Ishikawa (cell line): ENCODE measurements around the gene CEP41.

ENCODE experiments used
- CEBPB ChIP-seq: IDR thresholded peaks from 2 replicates; pipeline ENCODE4 v1.6.1; 2012
- CREB1 ChIP-seq: IDR thresholded peaks from 2 replicates; pipeline ENCODE4 v1.6.1; 2012; ENCODE audit warnings: low read depth
- EGR1 ChIP-seq: IDR thresholded peaks from 2 replicates; pipeline ENCODE4 v1.6.1; 2012
- EP300 ChIP-seq: IDR thresholded peaks from 2 replicates; pipeline ENCODE4 v1.6.1; 2012; ENCODE audit warnings: borderline replicate concordance
- FOXM1 ChIP-seq: IDR thresholded peaks from 2 replicates; pipeline ENCODE4 v1.6.1; 2012; ENCODE audit warnings: low read depth, borderline replicate concordance
- NFIC ChIP-seq: IDR thresholded peaks from 2 replicates; pipeline ENCODE4 v1.6.1; 2012
- RAD21 ChIP-seq: IDR thresholded peaks from 2 replicates; pipeline ENCODE4 v1.6.1; 2012; ENCODE audit warnings: low read depth
- TAF1 ChIP-seq: IDR thresholded peaks from 2 replicates; pipeline ENCODE4 v1.6.1; 2012; ENCODE audit warnings: low read depth, mild to moderate bottlenecking
- TCF12 ChIP-seq: IDR thresholded peaks from 2 replicates; pipeline ENCODE4 v1.6.1; 2012; ENCODE audit warnings: low read depth
- TEAD4 ChIP-seq: IDR thresholded peaks from 2 replicates; pipeline ENCODE4 v1.6.1; 2012
- YY1 ChIP-seq: IDR thresholded peaks from 2 replicates; pipeline ENCODE4 v1.6.1; 2012; ENCODE audit warnings: low read depth
- ZBTB7A ChIP-seq: IDR thresholded peaks from 2 replicates; pipeline ENCODE4 v1.6.1; 2012; ENCODE audit warnings: low read depth
- TF ChIP-seq, protein P1 (sequence below): IDR thresholded peaks from 2 replicates; pipeline ENCODE4 v1.6.1; 2012; ENCODE audit warnings: low read depth, mild to moderate bottlenecking
- TF ChIP-seq, protein P2 (sequence below): IDR thresholded peaks from 2 replicates; pipeline ENCODE4 v1.6.1; 2012
- TF ChIP-seq, protein P3 (sequence below): IDR thresholded peaks from 2 replicates; pipeline ENCODE4 v1.6.1; 2012

CEP41 gene

DNA sequence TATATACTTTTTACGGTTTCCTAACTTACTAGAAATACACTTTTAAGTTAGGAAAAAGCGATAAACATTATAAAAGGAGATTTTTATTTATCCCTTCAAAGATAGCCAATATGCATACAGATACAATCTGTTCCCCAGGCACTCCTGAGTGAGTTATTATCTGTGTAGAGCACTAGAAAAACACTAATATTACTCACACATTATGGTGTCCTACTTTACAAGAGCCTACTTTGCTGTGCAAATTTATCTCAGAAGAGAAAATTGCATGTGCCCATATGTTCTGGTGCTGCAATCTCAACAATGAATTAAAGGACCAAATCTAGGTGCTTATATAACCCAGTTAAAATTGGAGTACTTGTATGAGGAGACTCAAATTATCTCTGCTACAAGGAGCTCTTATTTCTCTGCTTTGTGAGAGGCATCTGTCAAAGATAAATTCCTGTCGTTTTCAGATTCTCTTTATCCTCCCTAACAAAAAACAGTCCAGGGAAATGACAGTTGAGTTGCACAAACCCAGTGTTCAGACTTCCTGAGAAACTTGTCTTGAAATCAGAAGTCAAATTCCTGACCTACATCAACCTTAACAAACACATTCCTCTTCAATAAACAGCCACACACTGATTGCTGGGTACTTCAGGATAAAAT is 31.6 kb downstream of the CEP41 start:
- TF ChIP-seq, protein P1, sequence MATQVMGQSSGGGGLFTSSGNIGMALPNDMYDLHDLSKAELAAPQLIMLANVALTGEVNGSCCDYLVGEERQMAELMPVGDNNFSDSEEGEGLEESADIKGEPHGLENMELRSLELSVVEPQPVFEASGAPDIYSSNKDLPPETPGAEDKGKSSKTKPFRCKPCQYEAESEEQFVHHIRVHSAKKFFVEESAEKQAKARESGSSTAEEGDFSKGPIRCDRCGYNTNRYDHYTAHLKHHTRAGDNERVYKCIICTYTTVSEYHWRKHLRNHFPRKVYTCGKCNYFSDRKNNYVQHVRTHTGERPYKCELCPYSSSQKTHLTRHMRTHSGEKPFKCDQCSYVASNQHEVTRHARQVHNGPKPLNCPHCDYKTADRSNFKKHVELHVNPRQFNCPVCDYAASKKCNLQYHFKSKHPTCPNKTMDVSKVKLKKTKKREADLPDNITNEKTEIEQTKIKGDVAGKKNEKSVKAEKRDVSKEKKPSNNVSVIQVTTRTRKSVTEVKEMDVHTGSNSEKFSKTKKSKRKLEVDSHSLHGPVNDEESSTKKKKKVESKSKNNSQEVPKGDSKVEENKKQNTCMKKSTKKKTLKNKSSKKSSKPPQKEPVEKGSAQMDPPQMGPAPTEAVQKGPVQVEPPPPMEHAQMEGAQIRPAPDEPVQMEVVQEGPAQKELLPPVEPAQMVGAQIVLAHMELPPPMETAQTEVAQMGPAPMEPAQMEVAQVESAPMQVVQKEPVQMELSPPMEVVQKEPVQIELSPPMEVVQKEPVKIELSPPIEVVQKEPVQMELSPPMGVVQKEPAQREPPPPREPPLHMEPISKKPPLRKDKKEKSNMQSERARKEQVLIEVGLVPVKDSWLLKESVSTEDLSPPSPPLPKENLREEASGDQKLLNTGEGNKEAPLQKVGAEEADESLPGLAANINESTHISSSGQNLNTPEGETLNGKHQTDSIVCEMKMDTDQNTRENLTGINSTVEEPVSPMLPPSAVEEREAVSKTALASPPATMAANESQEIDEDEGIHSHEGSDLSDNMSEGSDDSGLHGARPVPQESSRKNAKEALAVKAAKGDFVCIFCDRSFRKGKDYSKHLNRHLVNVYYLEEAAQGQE, result no peak
- TF ChIP-seq TEAD4, result no peak
- TF ChIP-seq, protein P2, sequence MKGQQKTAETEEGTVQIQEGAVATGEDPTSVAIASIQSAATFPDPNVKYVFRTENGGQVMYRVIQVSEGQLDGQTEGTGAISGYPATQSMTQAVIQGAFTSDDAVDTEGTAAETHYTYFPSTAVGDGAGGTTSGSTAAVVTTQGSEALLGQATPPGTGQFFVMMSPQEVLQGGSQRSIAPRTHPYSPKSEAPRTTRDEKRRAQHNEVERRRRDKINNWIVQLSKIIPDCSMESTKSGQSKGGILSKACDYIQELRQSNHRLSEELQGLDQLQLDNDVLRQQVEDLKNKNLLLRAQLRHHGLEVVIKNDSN, result no peak

DNA sequence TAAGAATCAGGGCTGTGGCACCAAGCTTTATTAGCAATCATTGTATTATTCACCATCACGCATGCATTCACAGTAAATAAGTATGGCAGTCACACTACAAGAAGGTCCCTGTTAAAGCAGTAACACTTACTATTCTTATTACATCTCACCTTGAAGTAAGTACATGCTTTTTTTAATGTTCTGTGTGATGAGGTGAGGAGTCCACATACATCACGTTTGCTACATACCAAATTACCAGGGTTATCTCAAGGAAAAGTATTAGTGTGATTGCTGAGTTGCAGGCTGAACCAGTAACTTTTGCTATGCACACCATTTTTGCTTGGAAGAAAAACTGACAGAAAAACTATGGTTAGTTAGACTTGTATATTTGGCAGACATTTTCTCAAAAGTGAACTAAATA is 35.8 kb downstream of the CEP41 start:
- TF ChIP-seq TAF1 (no peak), CEBPB (no peak), ZBTB7A (no peak), NFIC (no peak), TEAD4 (no peak), FOXM1 (no peak), TCF12 (no peak), EGR1 (no peak), RAD21 (no peak), CREB1 (no peak), EP300 (no peak), YY1 (no peak)
- TF ChIP-seq, protein P3, sequence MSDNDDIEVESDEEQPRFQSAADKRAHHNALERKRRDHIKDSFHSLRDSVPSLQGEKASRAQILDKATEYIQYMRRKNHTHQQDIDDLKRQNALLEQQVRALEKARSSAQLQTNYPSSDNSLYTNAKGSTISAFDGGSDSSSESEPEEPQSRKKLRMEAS, result no peak
- TF ChIP-seq, protein P2, result no peak

DNA sequence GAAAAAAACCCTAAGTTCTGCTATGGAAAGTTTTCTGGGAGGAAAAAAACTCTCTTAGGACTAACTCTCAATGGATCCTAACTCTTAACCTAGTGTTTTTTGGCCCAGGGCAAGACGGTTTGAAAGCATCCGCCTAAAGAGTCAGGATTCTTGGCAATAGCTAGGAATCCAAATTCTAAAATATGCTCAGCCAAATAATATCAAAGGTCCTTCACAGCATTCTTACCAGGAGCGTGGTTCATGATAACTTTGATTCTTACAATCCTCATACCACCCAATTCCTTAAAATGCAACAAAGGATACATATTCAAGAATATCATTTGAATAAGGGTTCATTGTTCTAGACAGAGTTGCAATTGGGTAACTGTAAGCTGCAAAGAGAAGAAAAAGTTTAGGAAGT is 39.2 kb downstream of the CEP41 start:
- TF ChIP-seq TEAD4, result no peak
- no peak for TF ChIP-seq FOXM1
- TF ChIP-seq NFIC, result no peak
- TF ChIP-seq TCF12, result no peak
- no peak for TF ChIP-seq ZBTB7A

DNA sequence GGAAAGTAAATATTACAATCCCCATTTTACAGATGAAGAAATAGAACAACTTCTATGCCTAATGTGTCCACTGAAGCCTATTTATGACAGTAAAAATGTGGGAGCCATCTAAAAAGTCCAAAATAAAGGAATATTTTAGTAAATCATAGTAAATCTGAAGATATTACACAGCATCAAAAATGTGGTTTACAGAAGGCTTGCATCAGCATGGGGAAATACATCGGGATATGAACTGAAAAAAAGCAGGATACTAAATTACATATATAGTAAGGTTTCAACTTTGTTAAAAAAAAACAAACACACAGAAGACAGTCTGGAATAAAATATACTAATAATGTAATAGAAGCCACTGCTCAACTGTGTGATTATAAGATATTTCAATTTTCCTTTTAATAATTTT is 39.7 kb downstream of the CEP41 start:
- TF ChIP-seq ZBTB7A, result no peak
- TF ChIP-seq, protein P1, result no peak
- no peak for TF ChIP-seq YY1
- TF ChIP-seq CREB1, result no peak
- TF ChIP-seq TCF12, result no peak
- TF ChIP-seq, protein P2, result no peak
- TF ChIP-seq RAD21, result no peak
- TF ChIP-seq FOXM1, result no peak
- TF ChIP-seq TEAD4, result no peak
- no peak for TF ChIP-seq NFIC
- TF ChIP-seq, protein P3, result no peak
- no peak for TF ChIP-seq EP300
- no peak for TF ChIP-seq CEBPB
- TF ChIP-seq TAF1, result no peak
- no peak for TF ChIP-seq EGR1

DNA sequence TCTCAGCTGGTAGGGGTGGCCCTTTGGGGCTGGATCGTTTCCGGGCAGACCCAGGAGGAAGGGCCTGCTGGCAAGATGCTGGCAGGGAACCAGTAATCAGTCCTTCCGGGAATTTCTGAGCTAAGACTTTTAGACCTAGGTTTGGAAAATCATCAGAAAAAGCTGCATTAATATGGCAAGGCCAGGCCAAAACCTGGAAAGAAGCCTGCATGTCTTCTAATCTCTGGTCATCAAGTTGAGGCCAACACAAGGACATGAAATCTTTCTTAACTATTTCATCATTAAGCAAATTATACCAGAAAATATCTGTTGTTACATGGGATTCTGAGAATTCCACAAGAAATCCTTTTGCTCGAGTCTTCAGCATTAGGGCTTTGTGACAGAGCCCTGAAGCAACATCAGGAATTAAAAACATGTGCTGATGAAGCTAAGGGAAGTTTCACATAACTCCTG is 40.7 kb downstream of the CEP41 start:
- TF ChIP-seq TAF1, result no peak
- TF ChIP-seq, protein P3, result no peak
- no peak for TF ChIP-seq CREB1
- TF ChIP-seq FOXM1, result no peak

DNA sequence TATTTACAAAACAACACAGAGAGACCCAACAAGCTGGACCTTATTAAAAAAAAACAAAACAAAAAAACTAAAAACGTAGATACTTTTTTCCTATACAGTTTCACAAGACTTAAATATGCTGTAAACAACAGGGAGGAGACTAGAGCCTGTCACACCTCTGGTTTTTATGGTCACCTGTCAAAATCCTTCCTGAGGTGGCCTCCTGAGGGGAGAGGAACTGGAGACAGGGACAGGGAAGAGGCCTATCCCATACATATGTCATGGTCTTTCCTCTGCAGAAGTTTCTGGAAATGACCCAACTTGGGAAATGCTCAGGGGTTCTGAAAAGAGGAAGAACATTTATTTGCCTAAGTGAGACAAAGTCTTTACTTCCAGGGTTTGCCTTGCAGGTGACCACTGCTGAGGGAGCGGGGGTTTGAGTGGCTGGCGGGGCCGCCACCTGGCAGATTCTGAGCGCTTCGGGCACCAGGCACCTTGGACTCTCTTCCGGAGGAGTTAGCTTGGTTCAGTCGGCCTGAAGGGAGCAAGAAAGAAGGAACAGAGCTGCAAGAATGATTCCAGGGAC is 42.2 kb downstream of the CEP41 start:
- TF ChIP-seq NFIC (no peak), CEBPB (no peak), TCF12 (no peak), TAF1 (no peak), TEAD4 (no peak), RAD21 (no peak), EP300 (no peak), CREB1 (no peak), EGR1 (no peak), FOXM1 (no peak), YY1 (no peak), ZBTB7A (no peak)
- TF ChIP-seq, protein P3, result no peak
- TF ChIP-seq, protein P1, result no peak
- TF ChIP-seq, protein P2, result no peak
